Osteoblast (primary cell): ENCODE data around the gene TGM3. TPM values are rescaled to one million over a fixed set of nuclear protein-coding genes. Genes with fewer than 3 reads are reported as not detected.
A peak's percentile ranks its signal among the peaks of the same experiment; 100 is the strongest.

Source experiments
- DNase-seq: peaks from one replicate; pipeline ENCODE4 v3.0.0; 2011; ENCODE audit warnings: low spot score, mixed read lengths; ENCODE audit not compliant: insufficient read length; ENCODE audit errors: missing footprints
- H2AFZ ChIP-seq: 2 replicates; pipeline ENCODE4 v1.6.0; 2011; ENCODE audit warnings: mild to moderate bottlenecking, low read length
- H3K27ac ChIP-seq: 2 replicates; pipeline ENCODE4 v1.5.1; 2011; ENCODE audit warnings: mild to moderate bottlenecking, low read depth, low read length, moderate library complexity
- H3K27me3 ChIP-seq: 2 replicates; pipeline ENCODE4 v1.6.0; 2012; ENCODE audit warnings: mild to moderate bottlenecking, control low read depth, inconsistent platforms, low read length, moderate library complexity; ENCODE audit not compliant: insufficient read depth
- H3K36me3 ChIP-seq: 2 replicates; pipeline ENCODE4 v1.5.1; 2011; ENCODE audit warnings: mild to moderate bottlenecking, low read length, control low read depth, moderate library complexity; ENCODE audit not compliant: insufficient read depth
- H3K4me1 ChIP-seq: 2 replicates; pipeline ENCODE4 v1.5.1; 2011; ENCODE audit warnings: mild to moderate bottlenecking, low read length, control low read depth, moderate library complexity; ENCODE audit not compliant: insufficient read depth
- H3K4me2 ChIP-seq: 2 replicates; pipeline ENCODE4 v1.6.0; 2011; ENCODE audit warnings: mild to moderate bottlenecking, low read length; ENCODE audit not compliant: insufficient read depth
- H3K4me3 ChIP-seq: fragments of 200-600 bp; sonication (generic); 3 replicates; pipeline ENCODE4 v1.5.1; 2012; ENCODE audit warnings: mild to moderate bottlenecking, low read length, inconsistent platforms; ENCODE audit not compliant: insufficient read depth
- H3K79me2 ChIP-seq: 2 replicates; pipeline ENCODE4 v1.6.0; 2012; ENCODE audit warnings: mild to moderate bottlenecking, low read length, control low read depth, inconsistent platforms; ENCODE audit not compliant: insufficient read depth
- H3K9me3 ChIP-seq: 2 replicates; pipeline ENCODE4 v1.5.1; 2011; ENCODE audit warnings: low read depth, low read length, control low read depth
- H4K20me1 ChIP-seq: 2 replicates; pipeline ENCODE4 v1.6.0; 2012; ENCODE audit warnings: mild to moderate bottlenecking, low read length, control low read depth; ENCODE audit not compliant: insufficient read depth
- total RNA-seq: library from RNA; depleted of rRNA; stranded (reverse); fragments of >200 nt; gene quantifications from 2 replicates; pipeline ENCODE4 v1.2.3, GENCODE V29; 2012
- TF ChIP-seq, protein P1 (sequence below): IDR thresholded peaks from 2 replicates; pipeline ENCODE4 v1.5.1; 2011; ENCODE audit warnings: mild to moderate bottlenecking, low read depth, low read length, moderate library complexity; ENCODE audit errors: extremely low read depth

Gene TGM3
- total RNA-seq, 1 donor: not detected

DNA sequence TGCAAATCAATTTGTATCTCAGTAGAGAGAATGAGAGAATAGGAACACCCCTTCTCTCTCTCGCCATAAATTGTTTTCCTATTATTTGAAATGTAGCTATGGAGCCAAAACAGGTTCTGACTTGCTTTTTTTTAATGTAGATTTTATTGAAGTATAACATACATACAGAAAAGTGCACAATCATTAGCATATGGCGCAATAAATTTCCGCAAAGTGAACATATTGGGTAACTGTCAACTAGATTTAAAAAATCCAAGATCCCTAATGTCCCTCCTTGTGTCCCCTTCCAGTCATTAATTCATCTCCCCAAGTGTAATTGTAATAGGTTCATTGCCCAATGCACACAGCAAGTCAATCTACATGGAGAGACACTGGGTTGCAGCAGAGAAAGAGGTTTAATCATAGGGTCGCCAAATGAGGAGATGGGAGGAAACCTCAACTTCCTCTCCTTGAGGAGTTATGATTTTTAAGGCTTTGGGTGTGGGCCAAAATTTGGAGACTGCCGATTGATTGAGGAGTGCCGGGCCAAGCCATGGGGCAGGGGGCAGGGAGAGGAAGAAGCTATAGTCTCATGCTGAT is 43.3 kb upstream of the TGM3 start:
- no peaks in the 10 kb centered on the region for H4K20me1 ChIP-seq
- no peak overlapping the region for H3K4me2 ChIP-seq
- TF ChIP-seq, protein P1, sequence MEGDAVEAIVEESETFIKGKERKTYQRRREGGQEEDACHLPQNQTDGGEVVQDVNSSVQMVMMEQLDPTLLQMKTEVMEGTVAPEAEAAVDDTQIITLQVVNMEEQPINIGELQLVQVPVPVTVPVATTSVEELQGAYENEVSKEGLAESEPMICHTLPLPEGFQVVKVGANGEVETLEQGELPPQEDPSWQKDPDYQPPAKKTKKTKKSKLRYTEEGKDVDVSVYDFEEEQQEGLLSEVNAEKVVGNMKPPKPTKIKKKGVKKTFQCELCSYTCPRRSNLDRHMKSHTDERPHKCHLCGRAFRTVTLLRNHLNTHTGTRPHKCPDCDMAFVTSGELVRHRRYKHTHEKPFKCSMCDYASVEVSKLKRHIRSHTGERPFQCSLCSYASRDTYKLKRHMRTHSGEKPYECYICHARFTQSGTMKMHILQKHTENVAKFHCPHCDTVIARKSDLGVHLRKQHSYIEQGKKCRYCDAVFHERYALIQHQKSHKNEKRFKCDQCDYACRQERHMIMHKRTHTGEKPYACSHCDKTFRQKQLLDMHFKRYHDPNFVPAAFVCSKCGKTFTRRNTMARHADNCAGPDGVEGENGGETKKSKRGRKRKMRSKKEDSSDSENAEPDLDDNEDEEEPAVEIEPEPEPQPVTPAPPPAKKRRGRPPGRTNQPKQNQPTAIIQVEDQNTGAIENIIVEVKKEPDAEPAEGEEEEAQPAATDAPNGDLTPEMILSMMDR: no peak
- peaks cover 20% of the 10 kb centered on the region for H3K27me3 ChIP-seq
- DNase-seq: no peak
- H3K4me1 ChIP-seq: no peaks in the 10 kb centered on the region
- no peak overlapping the region for H2AFZ ChIP-seq
- no peaks in the 10 kb centered on the region for H3K36me3 ChIP-seq
- no peaks in the 10 kb centered on the region for H3K9me3 ChIP-seq
- no peak overlapping the region for H3K4me3 ChIP-seq
- no peak overlapping the region for H3K27ac ChIP-seq
- H3K79me2 ChIP-seq: no peaks in the 10 kb centered on the region

DNA sequence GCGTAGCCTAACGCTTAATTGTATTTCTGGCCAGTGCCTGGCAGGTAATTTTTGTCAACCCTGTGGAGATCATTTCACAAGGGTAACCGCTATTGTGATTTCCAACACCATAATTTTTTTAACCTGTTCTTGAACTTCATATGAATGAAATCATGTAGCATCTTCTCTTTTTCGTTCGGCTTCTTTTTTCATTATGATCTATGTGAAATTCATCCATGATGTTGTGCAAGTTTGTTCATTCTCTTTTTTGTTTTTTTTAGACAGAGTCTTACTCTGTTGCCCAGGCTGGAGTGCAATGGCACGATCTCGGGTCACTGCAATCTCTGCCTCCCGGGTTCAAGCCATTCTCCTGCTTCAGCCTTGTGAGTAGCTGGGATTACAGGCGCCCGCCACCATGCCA is 42.5 kb upstream of the TGM3 start:
- Histone ChIP-seq H3K36me3 (no peaks in the 10 kb centered on the region), H3K27ac (no peak overlapping the region), H3K4me3 (no peak overlapping the region), H3K4me1 (no peaks in the 10 kb centered on the region), H3K4me2 (no peak overlapping the region), H4K20me1 (no peaks in the 10 kb centered on the region), H2AFZ (no peak overlapping the region), H3K27me3 (peaks cover 14% of the 10 kb centered on the region), H3K79me2 (no peaks in the 10 kb centered on the region), H3K9me3 (no peaks in the 10 kb centered on the region)
- peak; percentile 10 for DNase-seq
- TF ChIP-seq, protein P1: no peak

DNA sequence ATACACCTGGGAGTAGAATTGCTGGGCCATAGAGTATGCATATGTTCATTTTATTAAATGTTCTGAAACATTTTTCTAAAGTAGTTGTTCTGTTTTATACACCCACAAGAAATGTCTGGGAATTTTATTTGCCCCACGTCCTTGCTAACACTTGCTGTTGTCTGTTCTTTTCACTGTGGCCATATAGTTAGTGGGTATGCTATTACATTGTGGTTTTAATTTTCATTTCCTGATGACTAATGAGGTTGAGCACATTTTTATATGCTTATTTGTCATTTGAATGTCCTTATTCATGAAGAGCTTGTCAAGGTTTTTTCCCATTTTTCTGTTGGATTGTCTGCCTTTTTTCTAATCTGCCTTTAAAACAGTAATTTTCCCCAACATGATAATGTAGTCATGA is 41.5 kb upstream of the TGM3 start:
- TF ChIP-seq, protein P1: no peak
- peak; percentile 9 for DNase-seq
- H3K36me3 ChIP-seq: no peaks in the 10 kb centered on the region

DNA sequence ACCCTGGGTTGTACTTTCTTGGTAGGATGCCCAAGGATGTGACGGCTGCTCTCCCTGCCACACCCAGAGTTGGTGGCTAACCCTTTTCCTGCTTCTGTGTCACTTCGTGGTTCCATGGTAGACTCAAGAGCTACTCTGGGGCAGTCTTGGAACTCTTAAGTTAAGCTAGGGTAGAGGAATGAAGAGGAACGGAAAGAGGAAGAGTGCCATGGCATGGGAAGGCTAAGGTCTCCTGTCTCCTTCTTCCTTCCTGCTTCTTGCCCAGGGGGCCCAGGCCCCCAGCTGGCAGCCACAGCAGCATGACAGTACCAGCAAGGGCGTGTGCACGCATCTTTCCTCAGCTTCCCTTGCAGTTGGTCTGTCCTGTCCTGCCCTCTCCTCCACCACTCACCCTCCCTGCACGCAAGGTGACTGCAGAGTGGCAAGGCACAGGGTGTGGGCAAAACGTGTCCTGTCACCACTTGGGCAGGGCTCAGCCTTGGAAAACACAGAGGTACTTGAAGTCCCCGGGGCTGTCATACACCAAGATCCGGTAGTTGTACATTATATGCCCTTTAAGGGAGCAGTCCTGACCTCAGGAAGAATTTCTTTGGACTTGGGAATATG is 39.8 kb upstream of the TGM3 start:
- Histone ChIP-seq H3K79me2 (no peaks in the 10 kb centered on the region), H3K27me3 (peaks cover 9% of the 10 kb centered on the region), H3K27ac (no peak overlapping the region), H3K4me3 (no peak overlapping the region), H2AFZ (no peak overlapping the region), H3K4me1 (no peaks in the 10 kb centered on the region), H3K36me3 (no peaks in the 10 kb centered on the region), H3K9me3 (no peaks in the 10 kb centered on the region), H3K4me2 (no peak overlapping the region), H4K20me1 (no peaks in the 10 kb centered on the region)
- TF ChIP-seq, protein P1: no peak
- no peak for DNase-seq

More for the DNA sequence above, 41.5 kb upstream of the TGM3 start:
- Histone ChIP-seq H3K4me3 (no peak overlapping the region), H3K4me1 (no peaks in the 10 kb centered on the region), H3K4me2 (no peak overlapping the region), H3K27me3 (peaks cover 9% of the 10 kb centered on the region), H3K9me3 (no peaks in the 10 kb centered on the region), H4K20me1 (no peaks in the 10 kb centered on the region), H2AFZ (no peak overlapping the region), H3K79me2 (no peaks in the 10 kb centered on the region), H3K27ac (no peak overlapping the region)
